NAMALWA (cell line): ENCODE measurements around the gene NOX5.
"Not testable (repeated sequence)": the region's sequence is repeated elsewhere in the genome, so short reads cannot be mapped to it uniquely, and the experiment has no call there.

ENCODE experiments used
- DNase-seq: peaks from one replicate; pipeline ENCODE4 v3.0.0-alpha.2; 2015; ENCODE audit warnings: low spot score

The NOX5 gene

GRCh38 chr15:69058830-69059556 is 44.5 kb downstream of the NOX5 start:
- DNase-seq = peak; percentile 86

- DNase-seq = no peak
Measured at GRCh38 chr15:69059557-69059943, 45.1 kb downstream of the NOX5 start.

- no peak for DNase-seq
Measured at GRCh38 chr15:69060041-69060481, 45.6 kb downstream of the NOX5 start.

GRCh38 chr15:69060744-69061143 is 46.2 kb downstream of the NOX5 start:
- no peak for DNase-seq

- no peak for DNase-seq
Measured at GRCh38 chr15:69061414-69061842, 46.9 kb downstream of the NOX5 start.

GRCh38 chr15:69064649-69065048 is 50.2 kb downstream of the NOX5 start:
- no peak for DNase-seq

GRCh38 chr15:69066007-69066995 is 51.8 kb downstream of the NOX5 start:
- DNase-seq = no peak

- no peak for DNase-seq
Measured at GRCh38 chr15:69067296-69067695, 52.8 kb downstream of the NOX5 start.

GRCh38 chr15:69068157-69068556 is 53.7 kb downstream of the NOX5 start:
- no peak for DNase-seq

GRCh38 chr15:69069290-69069689 is 54.8 kb downstream of the NOX5 start:
- not testable (repeated sequence) for DNase-seq

- DNase-seq = no peak
Measured at GRCh38 chr15:69069996-69070395, 55.5 kb downstream of the NOX5 start.

- DNase-seq = no peak
Measured at GRCh38 chr15:69070396-69070795, 55.9 kb downstream of the NOX5 start.

- DNase-seq = no peak
Measured at GRCh38 chr15:69071260-69071659, 56.8 kb downstream of the NOX5 start.

GRCh38 chr15:69072906-69073305 is 58.4 kb downstream of the NOX5 start:
- no peak for DNase-seq

GRCh38 chr15:69074001-69074842 is 59.7 kb downstream of the NOX5 start:
- DNase-seq = no peak

- DNase-seq = no peak
Measured at GRCh38 chr15:69074843-69075224, 60.3 kb downstream of the NOX5 start.

GRCh38 chr15:69075440-69075839 is 60.9 kb downstream of the NOX5 start:
- DNase-seq = no peak

GRCh38 chr15:69076756-69077155 is 62.3 kb downstream of the NOX5 start:
- DNase-seq = no peak

- DNase-seq = no peak
Measured at GRCh38 chr15:69078638-69079037, 64.1 kb downstream of the NOX5 start.

GRCh38 chr15:69080295-69081248 is 66.1 kb downstream of the NOX5 start:
- DNase-seq = no peak
